ENCODE data around the gene COL15A1.
A peak's percentile ranks its signal among the peaks of the same experiment; 100 is the strongest.

Gene COL15A1

DNA sequence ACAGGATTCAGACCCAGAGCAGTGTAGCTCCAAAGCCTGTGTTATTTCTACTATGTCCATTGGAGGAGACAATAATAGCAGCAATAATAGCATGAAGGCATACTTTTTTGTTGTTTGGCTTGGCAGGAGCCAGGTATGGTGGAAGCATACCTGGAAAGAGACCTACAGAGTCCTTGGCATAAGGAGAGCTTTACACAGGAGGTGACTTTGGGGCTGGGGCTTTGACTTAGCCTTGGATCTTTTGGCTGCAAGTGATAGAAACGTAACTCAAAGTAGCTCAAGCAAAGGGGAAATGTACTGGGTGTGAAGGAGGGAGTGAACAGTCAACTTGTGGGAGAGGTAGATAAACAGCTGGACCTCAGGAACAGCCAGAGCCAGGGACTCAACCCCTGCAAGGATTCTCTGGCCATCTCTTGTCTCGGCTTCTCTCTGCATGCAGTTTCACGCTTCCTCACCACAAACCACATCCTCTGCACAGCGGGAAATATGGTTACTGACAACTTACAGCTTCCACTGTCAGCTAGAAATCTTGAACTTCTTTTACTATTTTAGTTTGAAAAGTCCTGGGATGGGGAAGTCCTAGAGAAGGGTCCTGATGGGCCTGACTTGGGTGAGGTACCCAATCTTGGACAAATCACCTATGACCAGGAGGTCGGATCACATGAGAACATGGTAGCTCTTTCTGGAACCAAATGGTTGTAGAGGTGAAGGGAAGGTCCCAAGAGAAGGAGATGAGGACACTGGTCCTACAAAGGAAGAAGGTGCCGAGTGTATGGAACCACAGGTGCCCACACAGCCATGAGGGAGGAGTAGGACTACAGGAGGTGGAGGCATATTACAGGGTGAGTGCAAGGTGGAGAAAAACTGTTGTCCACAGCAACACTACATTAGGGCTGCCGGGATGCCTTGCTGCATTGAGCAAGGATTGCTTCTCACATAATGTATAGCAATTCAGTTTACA lies 114.2 kb downstream of the COL15A1 start:
- Mint-ChIP-seq H3K27ac (peak overlapping the region; percentile 93), H3K36me3 (ENCODE audit: low read depth) (no peaks in the 10 kb centered on the region), H3K9me3 (no peaks in the 10 kb centered on the region), H3K4me1 (ENCODE audit: low read depth) (peaks cover 67% of the 10 kb centered on the region), H3K27me3 (peaks cover 22% of the 10 kb centered on the region), H3K4me3 (peak overlapping the region; percentile 55)
- intact Hi-C loops (cut with micrococcal nuclease): loop anchor here (2.0 to 5.0 kb wide), 3 partner anchors 49 to 65 kb away; partner anchors contain the start of gene TGFBR1

DNA sequence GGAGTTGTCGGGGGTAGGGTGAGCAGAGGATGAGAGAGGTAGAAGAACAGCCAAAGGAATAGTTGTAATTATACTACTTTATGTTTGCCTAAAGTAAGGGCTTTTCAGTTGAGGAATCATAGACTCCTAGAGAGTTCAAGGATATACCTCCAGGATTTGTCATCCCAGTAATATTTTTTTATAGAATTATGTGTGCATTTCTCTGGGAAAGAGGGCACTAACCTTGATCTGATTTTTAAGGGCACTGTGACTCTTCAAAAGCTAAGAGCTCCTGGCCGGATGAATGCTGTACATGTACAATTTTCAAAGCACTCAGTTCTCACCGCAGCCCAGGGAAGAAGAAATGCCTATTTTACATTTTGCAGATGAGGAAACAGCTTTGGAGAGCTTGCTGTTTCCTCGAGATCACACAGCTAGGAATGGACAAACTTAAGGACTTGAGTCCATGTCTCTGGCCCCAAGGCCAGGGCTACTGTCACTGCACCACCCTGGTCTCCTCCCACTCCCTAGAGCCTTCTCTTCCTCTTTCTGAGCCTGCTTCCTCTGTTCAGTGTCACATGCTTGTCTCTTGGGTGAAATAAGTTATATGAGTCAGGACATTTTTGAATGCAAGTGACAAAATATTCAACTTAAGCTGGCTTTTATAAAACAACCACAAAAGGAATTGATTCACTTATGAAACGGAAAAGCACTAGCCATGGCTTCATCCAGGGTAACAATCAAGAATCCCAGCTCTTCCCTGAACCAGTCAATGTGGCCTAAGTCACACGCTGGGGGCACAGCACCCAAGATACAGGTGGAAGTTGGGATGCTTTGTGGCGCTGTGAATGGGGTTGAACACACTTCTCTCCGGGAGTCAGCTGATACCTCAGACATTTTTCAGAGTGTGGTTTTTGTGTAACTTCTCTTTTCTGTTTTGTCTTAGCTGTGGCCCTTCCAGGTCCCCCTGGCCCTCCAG lies 115.5 kb downstream of the COL15A1 start:
- intact Hi-C loops (cut with micrococcal nuclease): loop anchor here (2.0 to 5.0 kb wide), 2 partner anchors 48 to 66 kb away; partner anchors contain the start of gene TGFBR1
- peaks cover 65% of the 10 kb centered on the region for H3K4me1 Mint-ChIP-seq (ENCODE audit: low read depth)
- no peaks in the 10 kb centered on the region for H3K9me3 Mint-ChIP-seq
- peak overlapping the region; percentile 93 for H3K27ac Mint-ChIP-seq
- no peaks in the 10 kb centered on the region for H3K36me3 Mint-ChIP-seq (ENCODE audit: low read depth)
- H3K27me3 Mint-ChIP-seq: peaks cover 15% of the 10 kb centered on the region
- H3K4me3 Mint-ChIP-seq: peak overlapping the region; percentile 62

DNA sequence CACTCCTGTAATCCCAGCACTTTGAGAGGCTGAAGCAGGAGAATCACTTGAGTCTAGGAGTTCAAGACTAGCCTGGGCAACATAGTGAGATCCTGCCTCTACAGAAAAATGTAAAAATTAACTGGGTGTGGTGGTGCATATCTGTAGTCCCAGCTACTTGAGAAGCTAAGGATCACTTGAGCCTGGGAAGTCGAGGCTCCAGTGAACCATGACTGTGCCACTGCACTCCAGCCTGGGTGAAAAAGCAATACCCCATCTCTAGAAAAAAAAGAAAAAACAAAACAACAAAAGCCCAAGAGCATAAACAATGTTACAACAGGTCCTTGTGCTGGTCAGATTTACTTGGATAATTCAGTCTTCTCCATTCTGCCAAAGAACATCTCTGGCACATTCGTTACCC lies 116.9 kb downstream of the COL15A1 start:
- no peaks in the 10 kb centered on the region for H3K9me3 Mint-ChIP-seq
- peaks cover 71% of the 10 kb centered on the region for H3K4me1 Mint-ChIP-seq (ENCODE audit: low read depth)
- no peak overlapping the region for H3K4me3 Mint-ChIP-seq
- peaks cover 12% of the 10 kb centered on the region for H3K27me3 Mint-ChIP-seq
- no peaks in the 10 kb centered on the region for H3K36me3 Mint-ChIP-seq (ENCODE audit: low read depth)
- intact Hi-C loops (cut with micrococcal nuclease): no loop called here
- peak overlapping the region; percentile 93 for H3K27ac Mint-ChIP-seq

DNA sequence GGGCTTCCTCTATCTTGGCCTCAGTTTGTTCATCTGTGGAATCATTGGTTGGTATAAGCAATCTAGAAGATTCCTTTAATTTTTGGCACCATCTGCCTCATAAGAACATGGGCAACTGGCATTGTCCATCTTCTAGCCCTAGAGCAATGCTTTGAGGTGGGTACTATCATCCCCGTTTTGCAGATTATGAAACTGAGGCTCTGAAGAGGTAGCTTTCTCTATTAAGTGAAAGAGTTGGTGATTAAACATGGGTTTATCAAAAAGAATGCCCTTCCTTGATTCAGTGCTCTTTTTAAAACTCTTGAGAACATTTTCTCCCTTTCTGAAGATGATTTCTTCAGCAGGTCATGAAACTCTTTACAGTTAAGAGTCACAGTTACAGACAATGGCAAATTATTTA lies 118.8 kb downstream of the COL15A1 start:
- Mint-ChIP-seq H3K4me3 (no peak overlapping the region), H3K36me3 (ENCODE audit: low read depth) (no peaks in the 10 kb centered on the region), H3K9me3 (no peaks in the 10 kb centered on the region), H3K4me1 (ENCODE audit: low read depth) (peaks cover 52% of the 10 kb centered on the region), H3K27ac (no peak overlapping the region), H3K27me3 (peaks cover 9% of the 10 kb centered on the region)
- intact Hi-C loops (cut with micrococcal nuclease): no loop called here

DNA sequence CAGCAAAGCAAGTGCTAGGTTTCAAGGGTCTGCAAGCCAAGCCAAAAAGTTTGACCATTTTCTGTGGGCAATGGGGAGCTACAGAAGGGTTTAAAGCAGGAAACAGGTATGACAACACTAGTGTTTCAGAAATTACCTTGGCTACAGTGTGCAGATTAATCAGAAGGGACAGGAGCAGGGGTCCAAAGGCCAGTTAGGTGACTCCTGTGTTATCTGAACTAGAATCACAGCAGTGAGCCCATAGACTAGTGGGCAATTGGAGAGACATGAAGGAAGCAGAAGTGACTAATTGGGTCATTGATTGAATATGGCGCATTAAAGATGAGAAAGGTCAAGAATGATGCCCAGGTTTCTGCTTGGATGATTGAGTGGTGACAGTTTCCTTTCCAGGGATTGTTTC lies 119.8 kb downstream of the COL15A1 start:
- no peak overlapping the region for H3K4me3 Mint-ChIP-seq
- H3K4me1 Mint-ChIP-seq (ENCODE audit: low read depth): peaks cover 42% of the 10 kb centered on the region
- H3K27me3 Mint-ChIP-seq: peaks cover 9% of the 10 kb centered on the region
- intact Hi-C loops (cut with micrococcal nuclease): no loop called here
- peak overlapping the region; percentile 16 for H3K27ac Mint-ChIP-seq
- H3K9me3 Mint-ChIP-seq: no peaks in the 10 kb centered on the region
- H3K36me3 Mint-ChIP-seq (ENCODE audit: low read depth): no peaks in the 10 kb centered on the region

DNA sequence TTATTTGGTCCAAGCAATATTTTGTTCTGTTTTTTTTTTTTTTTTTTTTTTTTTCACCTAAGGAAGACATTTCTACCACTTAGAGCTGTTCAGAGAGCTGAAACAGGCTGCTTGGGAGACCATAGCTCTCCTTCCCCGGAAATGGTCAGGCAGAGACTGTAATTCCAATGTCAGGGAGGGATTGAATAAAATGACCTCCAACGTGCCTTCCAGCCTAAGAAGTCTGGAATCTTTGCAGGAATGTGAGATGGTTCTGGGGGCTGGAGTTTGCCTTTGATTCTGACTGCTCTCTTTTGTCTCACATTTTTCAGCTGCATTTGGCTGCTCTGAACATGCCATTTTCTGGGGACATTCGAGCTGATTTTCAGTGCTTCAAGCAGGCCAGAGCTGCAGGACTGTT lies 122.9 kb downstream of the COL15A1 start:
- intact Hi-C loops (cut with micrococcal nuclease): no loop called here
- no peaks in the 10 kb centered on the region for H3K36me3 Mint-ChIP-seq (ENCODE audit: low read depth)
- no peaks in the 10 kb centered on the region for H3K9me3 Mint-ChIP-seq
- peaks cover 11% of the 10 kb centered on the region for H3K27me3 Mint-ChIP-seq
- H3K27ac Mint-ChIP-seq: no peak overlapping the region
- no peak overlapping the region for H3K4me3 Mint-ChIP-seq
- peaks cover 37% of the 10 kb centered on the region for H3K4me1 Mint-ChIP-seq (ENCODE audit: low read depth)

DNA sequence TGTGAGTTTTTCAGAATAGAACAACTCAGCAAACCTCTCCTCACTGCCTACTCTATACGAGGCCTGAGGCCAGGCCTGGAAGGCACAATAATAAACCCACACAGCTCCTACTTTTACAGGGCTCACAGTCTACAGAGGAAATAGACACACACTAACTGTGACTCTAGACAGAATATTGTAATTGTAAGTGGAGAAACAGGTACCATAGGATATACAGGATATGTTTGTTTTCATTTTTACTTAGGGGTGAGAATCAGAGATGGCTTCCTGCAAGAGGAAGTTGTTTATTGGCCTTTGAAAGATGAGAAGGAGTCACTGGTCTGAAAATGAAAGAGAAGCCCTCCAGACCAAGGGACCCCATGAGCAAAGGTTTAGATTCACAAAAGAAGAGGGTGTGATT lies 125.4 kb downstream of the COL15A1 start:
- no peak overlapping the region for H3K4me3 Mint-ChIP-seq
- H3K9me3 Mint-ChIP-seq: no peaks in the 10 kb centered on the region

DNA sequence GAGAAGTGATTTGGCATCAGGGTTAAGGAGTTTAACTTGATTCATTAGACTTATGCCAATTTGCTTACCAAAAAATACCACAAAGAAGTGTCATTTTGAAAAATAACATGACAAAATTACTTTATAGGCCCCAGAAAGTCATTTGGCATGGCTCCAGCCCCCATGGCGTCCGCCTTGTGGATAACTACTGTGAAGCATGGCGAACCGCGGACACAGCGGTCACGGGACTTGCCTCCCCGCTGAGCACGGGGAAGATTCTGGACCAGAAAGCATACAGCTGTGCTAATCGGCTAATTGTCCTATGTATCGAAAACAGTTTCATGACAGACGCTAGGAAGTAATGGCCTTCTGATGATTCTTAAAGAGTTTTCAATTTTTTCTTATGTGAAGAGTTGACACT lies 125.8 kb downstream of the COL15A1 start:
- intact Hi-C loops (cut with micrococcal nuclease): no loop called here
- Mint-ChIP-seq H3K4me3 (no peak overlapping the region), H3K27me3 (peaks cover 6% of the 10 kb centered on the region), H3K36me3 (ENCODE audit: low read depth) (no peaks in the 10 kb centered on the region), H3K9me3 (no peaks in the 10 kb centered on the region), H3K27ac (no peak overlapping the region), H3K4me1 (ENCODE audit: low read depth) (peaks cover 34% of the 10 kb centered on the region)

More for the DNA sequence above, 125.4 kb downstream of the COL15A1 start:
- intact Hi-C loops (cut with micrococcal nuclease): no loop called here
- H3K36me3 Mint-ChIP-seq (ENCODE audit: low read depth): no peaks in the 10 kb centered on the region
- no peak overlapping the region for H3K27ac Mint-ChIP-seq
- peaks cover 39% of the 10 kb centered on the region for H3K4me1 Mint-ChIP-seq (ENCODE audit: low read depth)
- peaks cover 6% of the 10 kb centered on the region for H3K27me3 Mint-ChIP-seq

DNA sequence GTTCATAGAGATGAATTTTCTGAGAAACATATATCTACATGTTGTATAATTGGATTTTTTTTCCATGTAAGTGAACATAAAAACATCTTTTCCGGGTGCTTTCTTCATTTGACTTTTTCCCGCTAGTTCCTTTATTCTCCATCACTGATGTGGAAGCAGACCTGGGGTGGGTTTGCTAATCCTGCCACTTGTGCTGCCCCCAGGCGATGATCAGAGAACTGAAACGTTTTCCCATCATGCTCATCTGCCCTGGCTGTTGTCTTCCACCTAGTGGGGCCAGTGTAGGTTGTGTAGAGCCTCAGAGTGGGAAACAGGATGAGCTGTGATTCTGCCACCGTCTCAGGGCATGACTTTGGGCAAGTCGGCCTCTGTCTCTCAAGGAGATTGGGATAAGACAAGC lies 127.0 kb downstream of the COL15A1 start:
- Mint-ChIP-seq H3K27me3 (peaks cover 7% of the 10 kb centered on the region), H3K4me3 (no peak overlapping the region), H3K36me3 (ENCODE audit: low read depth) (no peaks in the 10 kb centered on the region), H3K4me1 (ENCODE audit: low read depth) (peaks cover 27% of the 10 kb centered on the region), H3K9me3 (no peaks in the 10 kb centered on the region), H3K27ac (no peak overlapping the region)
- intact Hi-C loops (cut with micrococcal nuclease): no loop called here

DNA sequence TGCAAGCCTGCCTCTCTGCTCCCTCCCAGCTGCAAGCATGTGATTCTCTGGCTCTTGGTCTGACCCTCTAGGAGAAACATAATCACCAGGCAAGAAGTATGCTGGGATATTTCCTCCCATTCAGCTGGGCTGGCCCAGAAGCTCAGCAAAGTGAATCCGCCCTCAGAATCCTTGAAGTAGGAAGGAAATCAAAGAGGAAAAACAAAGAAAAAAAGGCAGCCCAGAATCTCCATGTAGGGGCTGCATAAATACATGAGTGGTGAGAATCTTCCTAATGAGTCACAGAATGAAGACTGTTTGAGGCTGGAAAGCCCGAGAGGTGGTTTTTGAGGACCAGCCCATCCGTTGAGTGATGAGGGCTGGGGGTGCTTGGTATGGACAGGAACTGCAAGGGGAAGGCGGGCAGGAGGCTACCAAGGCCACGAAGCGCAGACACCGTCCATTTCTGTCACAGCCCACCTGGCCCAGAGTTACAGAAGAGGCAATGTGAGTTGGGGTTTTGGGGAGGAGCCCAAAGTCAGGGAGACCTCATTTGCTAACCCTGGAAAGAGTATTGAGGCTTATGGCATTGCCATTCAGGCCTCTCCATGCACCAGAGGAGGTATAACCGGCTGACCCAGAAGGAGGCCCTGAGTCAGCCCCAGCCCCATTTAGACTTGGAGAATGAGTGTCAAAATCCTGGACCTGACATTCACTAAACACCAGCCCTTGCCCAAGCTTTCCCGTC lies 127.8 kb downstream of the COL15A1 start:
- Mint-ChIP-seq H3K27me3 (peaks cover 8% of the 10 kb centered on the region), H3K4me1 (ENCODE audit: low read depth) (peaks cover 31% of the 10 kb centered on the region), H3K27ac (no peak overlapping the region), H3K4me3 (no peak overlapping the region), H3K36me3 (ENCODE audit: low read depth) (no peaks in the 10 kb centered on the region), H3K9me3 (no peaks in the 10 kb centered on the region)
- intact Hi-C loops (cut with micrococcal nuclease): no loop called here

DNA sequence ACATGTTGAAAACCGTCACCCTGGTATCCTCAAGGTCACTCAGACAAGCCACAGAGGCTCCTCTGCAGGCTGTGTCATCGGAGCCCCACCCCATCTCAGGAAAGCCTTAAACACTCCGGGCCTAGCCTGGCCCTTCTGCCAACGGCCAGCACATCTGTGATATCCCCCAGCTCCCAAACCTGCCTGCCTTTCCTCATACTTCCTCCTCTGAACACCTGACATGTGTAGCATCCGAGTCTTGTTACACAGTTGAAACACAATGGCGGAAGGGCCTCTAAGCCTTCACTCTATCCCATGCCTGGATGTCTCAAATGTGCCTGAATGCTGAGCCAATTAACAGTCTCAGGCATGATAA lies 128.3 kb downstream of the COL15A1 start:
- Mint-ChIP-seq H3K36me3 (ENCODE audit: low read depth) (no peaks in the 10 kb centered on the region), H3K4me3 (no peak overlapping the region), H3K9me3 (no peaks in the 10 kb centered on the region), H3K27ac (no peak overlapping the region), H3K4me1 (ENCODE audit: low read depth) (peaks cover 36% of the 10 kb centered on the region), H3K27me3 (peaks cover 8% of the 10 kb centered on the region)
- intact Hi-C loops (cut with micrococcal nuclease): no loop called here

DNA sequence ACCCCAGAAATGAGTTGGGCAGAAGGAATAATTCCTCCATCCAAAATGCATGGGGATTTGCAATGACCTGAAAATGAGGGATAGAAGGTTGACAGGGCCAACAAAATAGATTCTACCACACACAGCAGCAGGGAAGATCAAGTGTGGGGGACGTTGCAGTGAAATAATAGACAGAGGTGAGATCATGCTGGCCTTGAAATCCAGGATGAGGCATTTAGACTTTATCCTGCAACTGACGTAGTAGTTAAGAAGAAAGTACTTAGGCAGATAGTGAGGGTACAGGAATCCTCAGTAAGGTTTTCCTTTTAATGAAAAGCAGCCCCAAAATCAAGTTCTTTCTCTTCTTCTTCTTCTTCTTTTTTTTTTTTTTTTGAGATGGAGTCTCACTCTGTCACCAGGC lies 129.6 kb downstream of the COL15A1 start:
- Mint-ChIP-seq H3K27ac (no peak overlapping the region), H3K27me3 (peaks cover 8% of the 10 kb centered on the region), H3K4me1 (ENCODE audit: low read depth) (peaks cover 39% of the 10 kb centered on the region), H3K4me3 (no peak overlapping the region), H3K36me3 (ENCODE audit: low read depth) (no peaks in the 10 kb centered on the region), H3K9me3 (no peaks in the 10 kb centered on the region)
- intact Hi-C loops (cut with micrococcal nuclease): no loop called here

DNA sequence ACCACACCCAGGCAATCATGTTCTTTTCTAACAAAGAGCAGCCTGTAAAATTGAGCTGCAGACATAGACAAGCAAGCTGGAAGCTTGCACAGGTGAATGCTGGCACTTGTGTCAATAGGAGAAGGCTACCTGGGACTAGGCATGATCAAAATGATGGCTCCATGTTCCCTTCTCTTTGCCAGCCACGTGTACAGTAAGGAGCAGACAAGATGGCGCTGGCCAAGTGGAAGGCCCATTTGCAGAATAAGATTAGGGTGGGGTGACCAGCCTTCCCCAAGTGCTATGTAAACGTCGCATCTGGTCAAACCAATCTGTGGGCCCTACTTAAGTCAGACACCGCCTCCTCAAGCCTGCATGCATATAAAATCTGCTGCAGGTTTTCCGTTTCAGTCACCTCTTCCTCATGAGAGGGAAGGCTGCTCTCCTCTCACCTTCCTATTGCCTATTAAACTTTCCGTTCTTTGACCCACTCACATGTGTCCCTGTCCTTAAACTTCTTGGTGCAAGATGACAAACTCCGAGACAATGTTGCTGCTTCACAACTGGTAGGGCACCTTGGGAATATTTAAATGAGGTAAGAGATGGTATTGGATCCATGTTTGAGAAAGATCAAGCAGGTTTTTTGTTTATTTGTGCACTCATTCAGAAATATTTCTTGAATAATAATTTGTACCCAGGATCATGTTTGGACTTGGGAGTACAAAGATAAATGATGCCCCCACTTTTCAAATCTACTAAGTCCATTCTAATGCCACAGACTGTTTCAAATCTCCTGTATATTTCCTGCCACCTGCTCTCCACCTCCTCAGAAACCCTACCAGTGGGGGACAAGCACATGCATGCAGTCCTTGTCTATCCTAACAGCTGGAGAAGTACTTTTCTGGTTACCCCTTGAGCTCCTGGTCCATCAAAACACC lies 130.5 kb downstream of the COL15A1 start:
- Mint-ChIP-seq H3K27me3 (peaks cover 10% of the 10 kb centered on the region), H3K27ac (no peak overlapping the region), H3K4me3 (no peak overlapping the region), H3K4me1 (ENCODE audit: low read depth) (peaks cover 36% of the 10 kb centered on the region), H3K9me3 (no peaks in the 10 kb centered on the region), H3K36me3 (ENCODE audit: low read depth) (no peaks in the 10 kb centered on the region)
- intact Hi-C loops (cut with micrococcal nuclease): no loop called here

Measured in dendritic cell treated with granulocyte-macrophage colony-stimulating factor and Interleukin-4, amounts not matched to agents 40 ng/mL and 50 ng/mL, for 4 days (primary cell).